Measurements from ENCODE around the gene RIF1.

RIF1 gene

DNA sequence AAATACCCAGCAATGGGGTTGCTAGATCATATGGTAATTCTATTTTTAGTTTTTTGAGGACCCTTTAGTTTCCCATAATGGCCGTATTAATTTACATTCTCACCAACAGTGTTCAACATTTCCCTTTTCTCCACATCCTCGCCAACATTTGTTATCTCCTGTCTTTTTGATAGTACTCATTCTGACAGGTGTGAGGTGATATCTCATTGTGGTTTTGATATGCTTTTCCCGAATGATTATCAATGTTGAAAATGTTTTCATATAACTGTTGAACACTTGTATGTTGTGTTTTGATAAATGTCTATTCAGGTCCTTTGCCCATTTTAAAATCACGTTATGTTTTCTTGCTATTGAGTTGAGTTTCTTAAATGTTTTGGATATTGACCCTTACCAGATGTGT is 5.8 kb upstream of the RIF1 start:
- H3K9ac ChIP-seq (ENCODE audit: low read length) = no peak overlapping the region
- no peak overlapping the region for H3K4me3 ChIP-seq (ENCODE audit: low read depth, low read length, poor library complexity, severe bottlenecking)
- no peaks in the 10 kb centered on the region for H3K79me2 ChIP-seq (ENCODE audit: insufficient read depth, low read length)
- H3K4me1 ChIP-seq (ENCODE audit: insufficient read depth, low read length, severe bottlenecking) = no peaks in the 10 kb centered on the region
- H3F3A ChIP-seq (ENCODE audit: insufficient read depth, low read length) = no peaks in the 10 kb centered on the region
- no peaks in the 10 kb centered on the region for H3K36me3 ChIP-seq (ENCODE audit: insufficient read depth, low read length)
- TF ChIP-seq EZH2 (IDR thresholded peaks at IDR 0.05; ENCODE audit: borderline replicate concordance, low read length) = no peak
- no peak for TF ChIP-seq CTCF (IDR thresholded peaks at IDR 0.05; ENCODE audit: low read length)
- H3K9me3 ChIP-seq (ENCODE audit: low read length) = no peaks in the 10 kb centered on the region
- no peaks in the 10 kb centered on the region for H3K27me3 ChIP-seq (ENCODE audit: insufficient read depth, low read length)
- no peaks in the 10 kb centered on the region for H3K9me2 ChIP-seq (ENCODE audit: low read depth, low read length)
- no peak overlapping the region for H2AFZ ChIP-seq (ENCODE audit: low read length)
- no peak overlapping the region for H3K4me2 ChIP-seq (ENCODE audit: low read length)
- no peaks in the 10 kb centered on the region for H4K20me1 ChIP-seq (ENCODE audit: insufficient read depth, low read length)
- no peak overlapping the region for H3K27ac ChIP-seq (ENCODE audit: low read depth, low read length, poor library complexity, severe bottlenecking)

DNA sequence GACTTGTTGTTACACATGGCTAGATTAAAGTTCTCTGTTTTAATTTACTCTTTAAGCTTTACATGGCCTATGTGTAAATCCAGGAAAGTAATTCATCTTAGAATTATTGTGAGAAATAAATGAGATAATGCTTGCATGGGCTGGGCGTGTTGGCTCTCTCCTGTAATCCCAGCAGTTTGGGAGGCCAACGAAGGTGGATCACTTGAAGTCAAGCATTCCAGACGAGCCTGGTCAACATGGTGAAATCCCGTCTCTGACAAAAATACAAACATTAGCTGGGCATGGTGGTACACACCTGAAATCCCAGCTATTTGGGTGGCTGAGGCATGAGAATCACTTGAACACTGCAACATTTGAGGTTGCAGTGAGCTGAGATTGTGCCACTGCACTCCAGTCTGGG is 4.3 kb upstream of the RIF1 start:
- H3K36me3 ChIP-seq (ENCODE audit: insufficient read depth, low read length) = no peaks in the 10 kb centered on the region
- peaks cover 3% of the 10 kb centered on the region for H3K79me2 ChIP-seq (ENCODE audit: insufficient read depth, low read length)
- H3K27ac ChIP-seq (ENCODE audit: low read depth, low read length, poor library complexity, severe bottlenecking) = no peak overlapping the region
- H3K9me2 ChIP-seq (ENCODE audit: low read depth, low read length) = no peaks in the 10 kb centered on the region
- H3K4me1 ChIP-seq (ENCODE audit: insufficient read depth, low read length, severe bottlenecking) = peaks cover 3% of the 10 kb centered on the region
- H3K9me3 ChIP-seq (ENCODE audit: low read length) = no peaks in the 10 kb centered on the region
- no peaks in the 10 kb centered on the region for H3K27me3 ChIP-seq (ENCODE audit: insufficient read depth, low read length)
- no peaks in the 10 kb centered on the region for H3F3A ChIP-seq (ENCODE audit: insufficient read depth, low read length)
- TF ChIP-seq CTCF (IDR thresholded peaks at IDR 0.05; ENCODE audit: low read length) = no peak
- no peak for TF ChIP-seq EZH2 (IDR thresholded peaks at IDR 0.05; ENCODE audit: borderline replicate concordance, low read length)
- no peak overlapping the region for H3K9ac ChIP-seq (ENCODE audit: low read length)
- H2AFZ ChIP-seq (ENCODE audit: low read length) = no peak overlapping the region
- H4K20me1 ChIP-seq (ENCODE audit: insufficient read depth, low read length) = no peaks in the 10 kb centered on the region
- H3K4me3 ChIP-seq (ENCODE audit: low read depth, low read length, poor library complexity, severe bottlenecking) = no peak overlapping the region
- no peak overlapping the region for H3K4me2 ChIP-seq (ENCODE audit: low read length)

- Histone ChIP-seq H3K4me3 (ENCODE audit: low read depth, low read length, poor library complexity, severe bottlenecking) (no peak overlapping the region), H3K27ac (ENCODE audit: low read depth, low read length, poor library complexity, severe bottlenecking) (no peak overlapping the region), H2AFZ (ENCODE audit: low read length) (no peak overlapping the region), H3F3A (ENCODE audit: insufficient read depth, low read length) (no peaks in the 10 kb centered on the region), H3K4me1 (ENCODE audit: insufficient read depth, low read length, severe bottlenecking) (peaks cover 15% of the 10 kb centered on the region), H3K9me3 (ENCODE audit: low read length) (no peaks in the 10 kb centered on the region), H3K9me2 (ENCODE audit: low read depth, low read length) (no peaks in the 10 kb centered on the region), H4K20me1 (ENCODE audit: insufficient read depth, low read length) (no peaks in the 10 kb centered on the region), H3K36me3 (ENCODE audit: insufficient read depth, low read length) (peaks cover 11% of the 10 kb centered on the region), H3K9ac (ENCODE audit: low read length) (no peak overlapping the region), H3K4me2 (ENCODE audit: low read length) (no peak overlapping the region), H3K27me3 (ENCODE audit: insufficient read depth, low read length) (no peaks in the 10 kb centered on the region), H3K79me2 (ENCODE audit: insufficient read depth, low read length) (peaks cover 19% of the 10 kb centered on the region)
- no peak for TF ChIP-seq EZH2 (IDR thresholded peaks at IDR 0.05; ENCODE audit: borderline replicate concordance, low read length)
- no peak for TF ChIP-seq CTCF (IDR thresholded peaks at IDR 0.05; ENCODE audit: low read length)
These were observed 2.4 kb upstream of the RIF1 start for GRCh38 chr2:151407281-151407680.

Measured in OCI-LY1 (cell line).